PC-9 (cell line): ENCODE results near the gene MYADM.

Experiments used
- EZH2 ChIP-seq: fragments of 200-600 bp; sonication (generic); IDR thresholded peaks from 2 replicates; pipeline ENCODE4 v1.8.0; 2017; ENCODE audit warnings: antibody characterized with exemption, low read depth
- TF ChIP-seq, protein P1 (sequence below): fragments of 200-600 bp; sonication (generic); conservative IDR thresholded peaks from 2 replicates; pipeline ENCODE4 v1.6.1; 2017; ENCODE audit warnings: mixed run types, antibody characterized with exemption, mild to moderate bottlenecking, moderate library complexity

DNA sequence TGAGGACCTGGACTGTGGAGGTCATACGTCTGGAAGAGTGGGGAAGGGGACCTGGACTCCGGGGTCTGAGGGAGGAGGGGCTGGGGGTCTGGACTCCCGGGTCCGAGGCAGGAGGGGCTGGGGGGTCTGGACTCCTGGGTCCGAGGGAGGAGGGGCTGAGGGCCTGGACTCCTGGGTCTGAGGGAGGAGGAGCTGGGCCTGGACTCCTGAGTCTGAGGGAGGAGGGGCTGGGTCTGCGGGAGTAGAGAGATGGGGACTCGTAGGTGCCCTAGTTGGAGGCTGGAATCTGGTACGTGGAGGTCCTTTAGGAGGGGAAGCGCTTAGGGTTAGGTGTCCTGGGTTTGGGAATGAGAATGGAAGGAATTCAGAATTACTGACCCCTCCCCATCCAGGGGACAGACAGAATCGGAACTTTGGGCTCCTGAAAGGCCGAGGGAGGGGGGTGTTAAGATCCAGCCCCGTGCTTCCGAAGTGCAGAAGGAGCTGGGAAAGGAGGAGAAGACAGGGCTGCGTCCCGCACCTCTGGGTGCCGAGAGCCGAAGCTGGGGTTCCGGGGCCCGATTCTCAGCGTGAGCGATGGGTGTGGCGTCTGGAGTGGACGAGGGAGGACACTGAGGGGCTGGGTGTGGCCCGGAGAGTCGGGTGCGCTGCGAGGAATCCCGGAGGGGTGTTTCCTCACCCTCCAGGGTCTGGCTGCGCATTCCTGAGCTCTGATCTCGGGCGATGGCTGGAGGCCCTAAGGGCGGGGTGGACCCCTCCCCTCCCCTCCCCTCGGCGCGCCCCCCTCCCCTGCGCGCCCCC lies 608 bp downstream of the MYADM start:
- TF ChIP-seq, protein P1, sequence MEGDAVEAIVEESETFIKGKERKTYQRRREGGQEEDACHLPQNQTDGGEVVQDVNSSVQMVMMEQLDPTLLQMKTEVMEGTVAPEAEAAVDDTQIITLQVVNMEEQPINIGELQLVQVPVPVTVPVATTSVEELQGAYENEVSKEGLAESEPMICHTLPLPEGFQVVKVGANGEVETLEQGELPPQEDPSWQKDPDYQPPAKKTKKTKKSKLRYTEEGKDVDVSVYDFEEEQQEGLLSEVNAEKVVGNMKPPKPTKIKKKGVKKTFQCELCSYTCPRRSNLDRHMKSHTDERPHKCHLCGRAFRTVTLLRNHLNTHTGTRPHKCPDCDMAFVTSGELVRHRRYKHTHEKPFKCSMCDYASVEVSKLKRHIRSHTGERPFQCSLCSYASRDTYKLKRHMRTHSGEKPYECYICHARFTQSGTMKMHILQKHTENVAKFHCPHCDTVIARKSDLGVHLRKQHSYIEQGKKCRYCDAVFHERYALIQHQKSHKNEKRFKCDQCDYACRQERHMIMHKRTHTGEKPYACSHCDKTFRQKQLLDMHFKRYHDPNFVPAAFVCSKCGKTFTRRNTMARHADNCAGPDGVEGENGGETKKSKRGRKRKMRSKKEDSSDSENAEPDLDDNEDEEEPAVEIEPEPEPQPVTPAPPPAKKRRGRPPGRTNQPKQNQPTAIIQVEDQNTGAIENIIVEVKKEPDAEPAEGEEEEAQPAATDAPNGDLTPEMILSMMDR: no peak
- TF ChIP-seq EZH2: no peak
